Panc1 (cell line): Measurements from ENCODE around the gene SSR3. TPM values are rescaled to one million over a fixed set of nuclear protein-coding genes. Genes with fewer than 3 reads are reported as not detected.
"Not testable (repeated sequence)": the region's sequence is repeated elsewhere in the genome, so short reads cannot be mapped to it uniquely, and the experiment has no call there.

Experiments used
- ATAC-seq: fragments of 200-7000 bp; cut with Tn5 transposase; 2 replicates; pipeline ENCODE4 v1.9.1; 2020; ENCODE audit warnings: mild to moderate bottlenecking, moderate library complexity
- BruUV-seq: library from RNA; stranded (reverse); fragments of 400-500 nt; replicated peaks from 2 replicates; lab custom pipeline; 2021; lab: Mats Ljungman, UMichigan
- CTCF ChIA-PET: fragments of 300-600 bp; sonication (Branson Sonifier 250); formaldehyde crosslinking; loops from one replicate; lab custom pipeline; 2022; ENCODE audit warnings: antibody characterized with exemption; lab: Charles Lee
- POLR2A ChIA-PET: fragments of 300-600 bp; sonication (Branson Sonifier 250); formaldehyde crosslinking; loops from one replicate; lab custom pipeline; 2022; ENCODE audit warnings: antibody characterized with exemption; lab: Charles Lee
- DNase-seq: peaks from one replicate; pipeline ENCODE4 v3.0.0-alpha.2; 2010; ENCODE audit warnings: low read depth, low spot score
- H3K27ac ChIP-seq: 2 replicates; pipeline ENCODE4 v1.5.1; 2011; ENCODE audit warnings: mild to moderate bottlenecking, low read length, inconsistent platforms
- H3K27me3 ChIP-seq: fragments of 200-500 bp; sonication (Bioruptor generic); 2 replicates; pipeline ENCODE4 v1.6.0; 2014; ENCODE audit warnings: low read length, inconsistent platforms; ENCODE audit not compliant: control insufficient read depth, insufficient read depth
- H3K36me3 ChIP-seq: fragments of 200-500 bp; sonication (Bioruptor generic); 2 replicates; pipeline ENCODE4 v1.5.1; 2014; ENCODE audit warnings: inconsistent platforms, mild to moderate bottlenecking, low read length, moderate library complexity; ENCODE audit not compliant: control insufficient read depth, insufficient read depth
- H3K4me1 ChIP-seq: 2 replicates; pipeline ENCODE4 v1.5.1; 2011; ENCODE audit warnings: inconsistent platforms, mild to moderate bottlenecking, low read length, moderate library complexity; ENCODE audit not compliant: control insufficient read depth, insufficient read depth
- H3K4me3 ChIP-seq, 2 experiments: 2 replicates each; pipeline ENCODE4 v1.5.1; 2011 to 2012; ENCODE audit warnings: low read depth in 2 of 2, low read length in 2 of 2, mild to moderate bottlenecking in 2 of 2, inconsistent platforms in 1 of 2, moderate library complexity in 1 of 2
- H3K9me3 ChIP-seq: fragments of 200-500 bp; sonication (Bioruptor generic); 2 replicates; pipeline ENCODE4 v1.5.1; 2014; ENCODE audit warnings: low read depth, mild to moderate bottlenecking, inconsistent platforms, low read length, moderate library complexity; ENCODE audit not compliant: control insufficient read depth, insufficient read depth
- CTCF ChIP-seq: fragments of 450-650 bp; IDR thresholded peaks from 2 replicates; pipeline ENCODE4 v1.5.1; 2017; ENCODE audit warnings: mild to moderate bottlenecking
- POLR2AphosphoS5 ChIP-seq: IDR thresholded peaks from 2 replicates; pipeline ENCODE4 v1.6.1; 2012; ENCODE audit warnings: mild to moderate bottlenecking, low read depth, low read length, moderate library complexity
- SIN3A ChIP-seq: IDR thresholded peaks from 2 replicates; pipeline ENCODE4 v1.6.1; 2012; ENCODE audit warnings: low read depth, mild to moderate bottlenecking, low read length, moderate library complexity, borderline replicate concordance; ENCODE audit not compliant: insufficient read depth
- TCF7L2 ChIP-seq: IDR thresholded peaks from 2 replicates; pipeline ENCODE4 v1.6.1; 2011; ENCODE audit warnings: mild to moderate bottlenecking, low read depth, low read length, inconsistent platforms
- in situ Hi-C: cut with HindIII; loops from 2 replicates; pipeline ENCODE4 v1.10.0; 2016; ENCODE audit warnings: low sequenced_read_pairs, low pct_unique_long_range_greater_than_20kb
- intact Hi-C: fragments of 100-400 bp; cut with micrococcal nuclease; formaldehyde crosslinking; loops from one replicate; pipeline ENCODE4 v1.10.0; 2022; ENCODE audit not compliant: unreplicated experiment
- total RNA-seq: library from RNA; stranded (reverse); gene quantifications from one replicate; pipeline ENCODE4 v1.2.1, GENCODE V29; 2021; ENCODE audit not compliant: unreplicated experiment
- TF ChIP-seq, protein P1 (sequence below), 2 experiments: IDR thresholded peaks; 2 replicates each; pipeline ENCODE4 v1.6.1; 2011 to 2012; ENCODE audit warnings: low read depth in 2 of 2, control low read depth in 1 of 2, low read length in 1 of 2, mild to moderate bottlenecking in 1 of 2, moderate library complexity in 1 of 2; ENCODE audit not compliant: insufficient read depth in 1 of 2

SSR3 gene
- total RNA-seq, 1 experiment from 2014 or later: 154 TPM

DNA sequence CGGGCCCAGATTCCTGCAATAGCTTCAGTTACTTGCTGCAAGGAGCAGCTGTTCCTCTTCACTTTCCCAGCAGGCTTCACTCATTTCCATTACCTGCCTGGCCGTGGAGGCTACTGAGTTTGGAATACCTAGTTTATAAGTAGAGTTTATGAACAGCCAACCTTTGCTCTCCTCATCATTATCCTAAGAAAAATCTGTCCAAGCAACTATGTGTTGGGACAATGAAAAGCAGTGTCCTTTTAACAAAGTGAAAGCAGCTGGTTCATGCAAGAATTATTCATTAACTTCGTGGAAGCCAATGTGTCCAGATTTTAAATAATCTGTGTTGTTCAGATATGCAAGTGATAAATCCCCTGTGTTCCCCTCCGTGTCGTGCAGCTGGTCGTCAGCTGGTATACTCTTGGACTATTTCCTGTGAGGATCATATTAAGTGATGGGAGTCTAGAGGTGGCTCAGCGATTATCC, 39.3 kb upstream of the SSR3 start:
- BruUV-seq: no TSS peak
- intact Hi-C loops (no loop called here), in situ Hi-C loops (no loop called here)
- TF ChIP-seq POLR2AphosphoS5: no peak
- TF ChIP-seq SIN3A: no peak
- no peak for TF ChIP-seq CTCF
- no peak for TF ChIP-seq TCF7L2
- TF ChIP-seq, protein P1, sequence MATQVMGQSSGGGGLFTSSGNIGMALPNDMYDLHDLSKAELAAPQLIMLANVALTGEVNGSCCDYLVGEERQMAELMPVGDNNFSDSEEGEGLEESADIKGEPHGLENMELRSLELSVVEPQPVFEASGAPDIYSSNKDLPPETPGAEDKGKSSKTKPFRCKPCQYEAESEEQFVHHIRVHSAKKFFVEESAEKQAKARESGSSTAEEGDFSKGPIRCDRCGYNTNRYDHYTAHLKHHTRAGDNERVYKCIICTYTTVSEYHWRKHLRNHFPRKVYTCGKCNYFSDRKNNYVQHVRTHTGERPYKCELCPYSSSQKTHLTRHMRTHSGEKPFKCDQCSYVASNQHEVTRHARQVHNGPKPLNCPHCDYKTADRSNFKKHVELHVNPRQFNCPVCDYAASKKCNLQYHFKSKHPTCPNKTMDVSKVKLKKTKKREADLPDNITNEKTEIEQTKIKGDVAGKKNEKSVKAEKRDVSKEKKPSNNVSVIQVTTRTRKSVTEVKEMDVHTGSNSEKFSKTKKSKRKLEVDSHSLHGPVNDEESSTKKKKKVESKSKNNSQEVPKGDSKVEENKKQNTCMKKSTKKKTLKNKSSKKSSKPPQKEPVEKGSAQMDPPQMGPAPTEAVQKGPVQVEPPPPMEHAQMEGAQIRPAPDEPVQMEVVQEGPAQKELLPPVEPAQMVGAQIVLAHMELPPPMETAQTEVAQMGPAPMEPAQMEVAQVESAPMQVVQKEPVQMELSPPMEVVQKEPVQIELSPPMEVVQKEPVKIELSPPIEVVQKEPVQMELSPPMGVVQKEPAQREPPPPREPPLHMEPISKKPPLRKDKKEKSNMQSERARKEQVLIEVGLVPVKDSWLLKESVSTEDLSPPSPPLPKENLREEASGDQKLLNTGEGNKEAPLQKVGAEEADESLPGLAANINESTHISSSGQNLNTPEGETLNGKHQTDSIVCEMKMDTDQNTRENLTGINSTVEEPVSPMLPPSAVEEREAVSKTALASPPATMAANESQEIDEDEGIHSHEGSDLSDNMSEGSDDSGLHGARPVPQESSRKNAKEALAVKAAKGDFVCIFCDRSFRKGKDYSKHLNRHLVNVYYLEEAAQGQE (IDR thresholded peaks at IDR 0.05; ENCODE audit: insufficient read depth in 1 of 2, low read depth in 2 of 2, low read length in 1 of 2): no peak
- no peaks in the 10 kb centered on the region for H3K9me3 ChIP-seq
- ATAC-seq (peak; percentile 42; the same call in 1 of the 2 replicates), DNase-seq (no peak)
- ChIA-PET POLR2A (no interaction called here), CTCF (no interaction called here)
- H3K4me3 ChIP-seq: no peak overlapping the region
- no peaks in the 10 kb centered on the region for H3K27me3 ChIP-seq
- no peaks in the 10 kb centered on the region for H3K4me1 ChIP-seq
- H3K36me3 ChIP-seq: no peaks in the 10 kb centered on the region
- no peak overlapping the region for H3K27ac ChIP-seq

DNA sequence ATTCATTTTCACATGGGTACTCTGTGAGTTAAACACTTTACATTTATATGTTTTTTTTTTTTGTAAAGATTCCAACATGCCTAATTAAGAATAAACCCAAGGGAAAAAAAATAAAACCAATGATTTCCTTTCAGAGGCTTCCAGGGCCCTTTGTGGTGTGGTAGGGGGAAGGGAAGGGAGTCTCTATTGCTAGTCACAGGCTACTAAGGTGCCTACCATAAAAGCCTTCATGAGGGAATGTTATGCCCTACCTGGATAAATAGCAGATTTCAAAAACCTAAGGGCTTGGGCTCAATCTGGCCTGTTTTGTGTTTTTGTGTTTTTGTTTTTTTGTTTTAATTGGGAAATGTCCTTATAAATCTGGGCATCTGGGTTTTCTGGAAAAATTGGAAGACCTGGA, 38.9 kb upstream of the SSR3 start:
- no peak for TF ChIP-seq CTCF
- no peak for TF ChIP-seq SIN3A
- no peak for TF ChIP-seq POLR2AphosphoS5
- TF ChIP-seq TCF7L2: no peak
- TF ChIP-seq, protein P1 (IDR thresholded peaks at IDR 0.05; ENCODE audit: insufficient read depth in 1 of 2, low read depth in 2 of 2, low read length in 1 of 2): no peak
- Histone ChIP-seq H3K9me3 (no peaks in the 10 kb centered on the region), H3K27ac (no peak overlapping the region), H3K4me1 (no peaks in the 10 kb centered on the region), H3K4me3 (no peak overlapping the region), H3K27me3 (no peaks in the 10 kb centered on the region), H3K36me3 (no peaks in the 10 kb centered on the region)
- CTCF ChIA-PET: no interaction called here
- intact Hi-C loops (no loop called here), in situ Hi-C loops (no loop called here)
- DNase-seq (no peak), ATAC-seq (no peak)
- POLR2A ChIA-PET: no interaction called here
- BruUV-seq: no TSS peak

DNA sequence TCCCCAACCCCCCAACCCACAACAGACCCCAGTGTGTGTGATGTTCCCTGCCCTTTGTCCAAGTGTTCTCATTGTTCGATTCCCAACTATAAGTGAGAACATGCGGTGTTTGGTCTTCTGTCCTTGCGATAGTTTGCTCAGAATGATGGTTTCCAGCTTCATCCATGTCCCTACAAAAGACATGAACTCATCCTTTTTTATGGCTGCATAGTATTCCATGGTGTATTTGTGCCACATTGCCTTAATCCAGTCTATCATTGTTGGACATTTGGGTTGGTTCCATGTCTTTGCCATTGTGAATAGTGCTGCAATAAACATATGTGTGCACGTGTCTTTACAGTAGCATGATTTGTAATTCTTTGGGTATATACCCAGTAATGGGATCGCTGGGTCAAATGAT, 34.9 kb upstream of the SSR3 start:
- POLR2A ChIA-PET, BruUV-seq, H3K27me3 ChIP-seq, H3K9me3 ChIP-seq, DNase-seq, intact Hi-C loops, in situ Hi-C loops, CTCF ChIA-PET, H3K27ac ChIP-seq, H3K4me1 ChIP-seq, ATAC-seq, H3K4me3 ChIP-seq, H3K36me3 ChIP-seq: not testable (repeated sequence)
